HG03135 (cell line): ENCODE measurements around the gene MFN1.
"Not testable (repeated sequence)": the region's sequence is repeated elsewhere in the genome, so short reads cannot be mapped to it uniquely, and the experiment has no call there.

ENCODE experiments used
- ATAC-seq: cut with Tn5 transposase; IDR thresholded peaks from one replicate; pipeline ENCODE4 v1.9.1; 2021; ENCODE audit warnings: mild to moderate bottlenecking, moderate library complexity; ENCODE audit not compliant: unreplicated experiment

MFN1 gene

DNA sequence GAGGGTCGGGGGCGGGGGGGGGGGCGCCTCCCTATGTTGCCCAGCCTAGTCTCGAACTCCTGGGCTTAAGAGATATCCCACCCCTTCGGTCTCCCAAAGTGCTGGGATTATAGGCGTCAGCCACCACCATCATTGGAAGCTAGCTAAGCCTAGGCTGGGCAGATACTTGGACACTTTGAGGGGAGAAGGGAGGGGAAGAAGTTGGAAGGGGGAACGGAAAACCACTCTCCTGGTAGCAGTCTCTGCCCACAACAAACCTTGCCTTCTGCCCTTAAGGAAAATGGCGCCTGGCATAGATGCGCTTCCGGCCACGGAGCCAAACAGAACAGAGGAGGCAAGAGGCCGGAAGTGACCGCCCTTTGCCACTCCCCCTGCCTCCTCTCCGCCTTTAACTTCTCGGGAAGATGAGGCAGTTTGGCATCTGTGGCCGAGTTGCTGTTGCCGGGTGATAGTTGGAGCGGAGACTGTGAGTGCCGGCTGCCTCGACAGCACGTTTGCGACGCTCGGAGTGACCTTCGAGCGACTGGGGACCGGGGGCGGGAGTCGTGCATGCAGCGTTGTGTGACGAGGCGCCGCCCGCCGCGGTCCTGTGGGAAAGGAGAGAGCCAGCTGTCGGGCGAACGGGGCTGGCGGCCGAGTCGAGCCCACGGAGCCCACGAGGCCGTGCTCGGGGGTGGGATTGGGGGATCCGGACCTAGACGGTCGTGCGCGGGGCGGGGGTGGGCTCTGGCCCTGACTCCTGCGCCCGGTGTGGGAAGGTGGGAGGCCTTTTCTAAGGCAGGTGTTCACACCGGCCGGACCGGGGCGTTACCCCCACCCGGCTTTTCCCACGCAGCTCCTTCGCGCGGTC lies at the start of gene MFN1:
Gene MFN1, plus strand, starts transcription at position 365 of the 850 bp plus-strand sequence. CDS start 1,143 bp downstream, outside the sequence.
- ATAC-seq, result peak; percentile 93

DNA sequence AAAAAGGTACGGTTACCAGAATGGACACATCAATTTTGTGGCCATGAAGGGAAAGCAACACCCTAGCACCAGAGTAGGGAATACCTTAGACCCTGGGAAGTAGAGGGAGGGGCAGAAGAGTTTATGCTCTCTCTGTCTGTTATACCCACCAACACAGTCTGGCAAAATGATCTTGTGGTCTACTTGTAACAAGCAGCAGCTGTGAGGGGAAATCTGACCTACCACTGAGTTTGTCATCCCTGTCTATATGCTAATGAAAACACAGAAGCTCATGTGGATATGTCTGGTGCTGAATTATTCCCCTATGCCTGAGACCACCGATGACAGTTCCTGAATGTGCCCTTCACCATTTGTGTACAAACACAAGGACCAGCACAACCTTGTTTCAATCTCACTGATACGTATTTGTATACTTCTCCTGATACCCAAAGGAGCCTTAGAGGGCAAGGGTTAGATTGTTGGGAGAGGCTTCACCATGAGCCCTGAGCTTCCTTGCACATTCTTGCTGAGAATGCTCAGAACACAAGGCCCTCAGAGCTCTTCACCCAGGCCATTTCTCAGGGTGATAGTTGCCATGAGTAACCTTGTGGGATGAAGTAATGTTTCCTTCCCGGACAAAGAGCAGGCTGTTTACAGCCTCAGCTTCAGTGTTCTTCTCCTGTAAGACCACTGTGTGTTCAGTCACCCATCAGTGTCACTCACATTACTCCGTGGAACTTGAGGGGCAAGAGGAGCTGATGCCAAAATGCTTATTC lies 49.4 kb upstream of the MFN1 start:
- ATAC-seq, result no peak

DNA sequence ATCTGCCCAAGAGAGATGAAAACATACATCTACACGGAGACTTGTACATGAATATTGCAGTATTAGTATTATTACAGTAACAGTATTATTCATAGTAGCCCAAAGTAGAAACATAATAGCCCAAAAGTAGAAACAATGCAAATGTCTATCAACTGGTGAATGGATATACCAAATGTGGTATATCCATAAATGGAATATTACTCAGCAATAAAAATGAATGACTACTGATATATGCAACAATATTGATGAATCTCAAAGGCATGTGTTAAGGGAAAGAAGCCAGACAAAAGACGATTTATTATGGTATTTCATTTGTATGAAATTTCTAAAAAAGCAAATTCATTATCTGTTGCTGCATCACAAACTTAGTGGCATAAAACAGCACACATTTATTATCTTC lies 48.2 kb upstream of the MFN1 start:
- no peak for ATAC-seq

DNA sequence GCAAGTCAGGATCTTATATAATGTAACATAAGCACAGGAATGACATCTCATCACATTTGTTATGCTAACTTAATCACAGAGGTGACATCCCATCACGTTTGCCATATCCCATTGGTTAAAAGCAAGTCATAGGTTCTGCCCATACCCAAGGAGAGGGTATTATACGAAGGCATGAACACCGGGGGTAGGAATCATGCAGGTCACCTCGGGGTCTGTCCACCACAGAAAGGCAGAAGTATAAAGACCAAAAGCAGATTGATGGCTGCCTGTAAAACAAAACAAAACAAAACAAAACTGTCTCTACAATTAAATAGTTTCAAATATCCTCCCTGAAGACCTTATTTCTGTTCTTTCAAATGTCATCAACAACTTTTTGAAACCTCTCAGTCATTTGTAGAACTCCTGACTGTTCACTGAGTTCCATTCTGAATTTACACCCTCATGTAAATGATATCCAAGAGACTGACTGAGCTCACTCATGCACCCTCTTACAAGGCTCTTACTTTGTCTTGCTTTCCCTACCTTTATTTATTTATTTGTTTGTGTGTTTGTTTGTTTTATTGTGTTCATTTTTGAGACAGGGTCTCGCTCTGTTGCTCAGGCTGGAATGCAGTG lies 47.4 kb upstream of the MFN1 start:
- no peak for ATAC-seq

DNA sequence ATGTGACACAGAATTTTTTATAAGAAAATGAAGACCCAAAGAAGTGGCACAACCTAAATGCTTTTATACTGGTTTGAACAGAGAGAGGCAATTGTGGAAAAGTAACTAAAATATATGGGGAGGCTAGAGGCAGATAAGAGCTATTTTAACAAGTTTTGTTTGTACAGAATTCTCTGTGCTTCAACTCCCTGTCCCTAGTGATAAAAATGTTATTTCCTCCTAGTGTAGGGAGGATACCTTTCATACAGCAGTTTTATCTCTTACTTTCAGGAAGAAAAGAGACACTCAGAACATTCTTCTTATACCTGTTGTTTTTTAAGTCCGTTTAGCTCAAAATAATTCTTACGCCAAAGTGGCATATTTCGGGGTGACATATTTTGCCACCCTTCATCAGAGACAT lies 45.9 kb upstream of the MFN1 start:
- ATAC-seq, result no peak

DNA sequence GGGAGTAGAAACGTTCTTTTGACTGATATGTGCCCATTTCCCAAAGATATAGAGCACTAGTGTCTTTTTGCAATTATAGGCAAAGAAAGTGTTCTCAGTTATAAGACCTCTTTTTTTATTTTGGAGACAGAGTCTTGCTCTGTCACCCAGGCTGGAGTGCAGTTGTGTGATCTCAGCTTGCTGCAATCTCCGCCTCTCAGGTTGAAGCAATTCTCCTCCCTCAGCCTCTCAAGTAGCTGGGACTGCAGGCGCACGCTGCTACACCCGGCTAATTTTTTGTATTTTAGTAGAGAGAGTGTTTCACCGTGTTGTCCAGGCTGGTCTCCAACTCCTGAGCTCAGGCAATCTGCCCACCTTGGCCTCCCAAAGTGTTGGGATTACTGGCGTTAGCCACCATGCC lies 45.4 kb upstream of the MFN1 start:
- no peak for ATAC-seq

DNA sequence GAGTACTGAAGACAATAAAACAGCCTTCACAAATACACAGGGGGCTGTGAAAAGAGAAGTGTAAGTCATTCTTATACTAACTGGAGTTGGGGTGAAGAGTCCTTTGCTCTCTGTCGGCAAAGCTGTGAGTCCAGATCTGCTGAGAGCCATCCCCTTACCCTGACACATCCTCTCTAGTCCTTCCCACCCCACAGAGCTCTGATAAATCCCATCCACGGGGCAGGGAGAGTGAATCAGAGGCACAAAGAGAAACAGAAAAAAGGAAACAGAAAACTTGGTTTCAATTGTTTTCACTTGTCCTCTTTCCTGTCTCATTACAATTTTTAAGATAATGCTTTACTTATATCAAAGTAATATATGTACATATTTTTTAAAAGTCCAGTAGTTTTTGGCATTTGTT lies 42.9 kb upstream of the MFN1 start:
- no peak for ATAC-seq

DNA sequence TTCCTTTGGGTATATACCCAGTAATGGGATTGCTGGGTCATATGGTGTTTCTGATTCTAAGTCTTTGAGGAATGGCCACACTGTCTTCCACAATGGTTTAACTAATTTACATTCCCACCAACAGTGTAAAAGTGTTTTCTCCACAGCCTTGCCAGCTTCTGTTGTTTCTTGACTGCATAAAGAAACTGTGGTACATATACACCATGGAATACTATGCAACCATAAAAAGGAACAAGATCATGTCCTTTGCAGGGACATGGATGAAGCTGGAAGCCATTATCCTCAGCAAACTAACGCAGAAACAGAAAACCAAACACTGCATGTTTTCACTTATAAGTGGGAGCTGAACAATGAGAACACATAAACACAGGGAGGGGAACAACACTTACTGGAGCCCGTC lies 40.1 kb upstream of the MFN1 start:
- not testable (repeated sequence) for ATAC-seq

DNA sequence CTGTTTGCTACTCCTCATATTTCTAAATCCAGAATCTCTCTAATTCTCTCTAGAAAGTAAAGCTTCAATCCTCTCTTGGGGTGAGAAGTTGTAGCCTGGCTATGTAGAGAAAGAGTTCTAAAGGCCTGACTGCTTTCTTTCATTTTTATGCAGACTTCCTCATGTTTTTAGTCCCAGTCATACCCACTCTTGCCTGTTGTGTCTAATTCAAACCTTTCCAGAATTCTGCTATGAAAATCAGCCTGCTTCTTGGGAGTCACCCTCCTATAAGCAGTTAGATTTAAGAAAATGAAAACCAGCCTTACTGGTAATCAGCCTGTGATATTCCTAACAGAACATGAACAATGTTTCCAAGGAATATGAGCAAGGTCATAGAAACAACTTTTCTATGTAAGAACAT lies 39.5 kb upstream of the MFN1 start:
- no peak for ATAC-seq

DNA sequence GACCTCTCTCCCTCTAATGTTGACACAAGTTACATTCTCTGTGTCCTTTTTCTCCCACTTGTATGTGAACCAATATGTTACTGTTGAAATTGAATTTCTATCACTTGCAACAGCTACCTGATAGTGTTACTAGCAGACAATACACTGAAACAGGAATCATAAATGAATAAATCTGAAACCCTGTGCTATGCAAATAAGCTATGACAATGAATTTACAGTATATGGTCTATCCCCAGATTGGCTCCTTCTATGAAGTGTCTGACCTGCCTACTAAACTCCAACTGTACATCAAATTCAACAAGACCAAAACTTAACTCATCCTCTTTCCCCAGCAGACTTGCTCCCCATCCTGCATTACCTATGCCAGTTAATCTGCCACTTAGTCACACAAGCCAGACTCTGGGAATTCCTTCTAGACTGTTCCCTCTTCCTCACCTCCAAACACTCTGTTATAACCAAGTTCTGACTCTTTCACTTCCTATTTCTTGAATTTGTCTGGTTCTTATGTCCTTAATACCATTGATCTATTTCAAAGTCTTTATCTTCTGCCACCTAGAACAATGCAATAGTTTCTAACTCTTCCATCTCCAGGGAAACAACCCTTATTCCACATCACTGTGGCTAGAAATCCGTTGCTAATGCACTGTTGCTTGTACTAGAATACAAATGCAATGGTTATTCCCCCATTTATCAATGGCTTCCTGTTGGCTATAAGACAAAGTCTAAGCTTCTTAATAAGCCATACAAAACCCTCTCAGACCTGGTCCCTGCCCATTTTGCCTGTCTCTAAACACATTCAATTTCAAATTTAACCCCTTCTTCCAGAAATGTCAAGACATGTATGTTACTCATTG lies 38.1 kb upstream of the MFN1 start:
- peak; percentile 96 for ATAC-seq

DNA sequence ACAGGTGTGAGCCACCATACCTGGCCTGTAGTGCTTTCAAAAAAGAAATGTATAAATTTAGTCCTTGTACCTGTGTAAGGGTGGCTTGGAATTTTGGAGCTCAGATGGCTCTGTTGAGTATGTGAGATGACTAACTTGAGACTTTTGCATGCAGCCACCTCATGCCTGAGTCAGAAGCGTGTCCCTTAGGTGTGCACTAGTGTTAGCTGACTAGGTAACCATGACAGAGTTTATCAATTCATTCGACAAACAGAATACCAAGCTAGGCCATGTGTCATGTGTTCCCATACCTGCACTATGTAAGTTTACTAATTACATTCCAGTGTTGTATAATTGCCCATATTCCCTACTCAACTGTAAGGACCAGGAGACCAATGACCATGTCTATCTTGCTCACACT lies 28.6 kb upstream of the MFN1 start:
- no peak for ATAC-seq

DNA sequence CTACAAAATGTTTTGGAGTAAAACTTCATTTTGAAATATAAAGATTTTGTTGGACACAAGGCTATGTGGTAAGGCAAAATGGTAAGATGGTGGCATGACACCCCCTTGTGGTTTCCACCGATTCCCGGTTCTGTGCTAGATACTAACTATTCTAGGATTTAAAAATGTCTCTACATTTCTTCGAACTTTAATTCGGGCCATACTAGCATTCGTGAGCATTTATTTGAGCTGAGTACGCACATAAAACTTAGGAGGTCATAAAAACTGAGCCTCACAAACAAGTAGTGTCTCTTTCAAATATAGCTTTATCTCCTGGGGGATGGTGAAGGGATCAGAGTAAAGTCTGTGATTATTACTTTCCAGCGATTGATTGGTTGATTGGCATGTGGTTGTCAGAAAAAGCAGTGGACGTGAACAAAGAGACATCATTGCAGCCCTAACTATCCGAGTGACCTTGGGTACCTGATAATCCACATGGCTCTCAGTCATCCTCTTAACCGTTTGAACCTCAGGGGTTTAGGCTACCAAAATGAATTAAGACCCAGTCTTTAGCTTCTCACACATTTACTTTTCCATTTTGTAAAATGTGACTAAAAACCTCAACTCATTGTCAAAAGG lies 25.7 kb upstream of the MFN1 start:
- no peak for ATAC-seq

DNA sequence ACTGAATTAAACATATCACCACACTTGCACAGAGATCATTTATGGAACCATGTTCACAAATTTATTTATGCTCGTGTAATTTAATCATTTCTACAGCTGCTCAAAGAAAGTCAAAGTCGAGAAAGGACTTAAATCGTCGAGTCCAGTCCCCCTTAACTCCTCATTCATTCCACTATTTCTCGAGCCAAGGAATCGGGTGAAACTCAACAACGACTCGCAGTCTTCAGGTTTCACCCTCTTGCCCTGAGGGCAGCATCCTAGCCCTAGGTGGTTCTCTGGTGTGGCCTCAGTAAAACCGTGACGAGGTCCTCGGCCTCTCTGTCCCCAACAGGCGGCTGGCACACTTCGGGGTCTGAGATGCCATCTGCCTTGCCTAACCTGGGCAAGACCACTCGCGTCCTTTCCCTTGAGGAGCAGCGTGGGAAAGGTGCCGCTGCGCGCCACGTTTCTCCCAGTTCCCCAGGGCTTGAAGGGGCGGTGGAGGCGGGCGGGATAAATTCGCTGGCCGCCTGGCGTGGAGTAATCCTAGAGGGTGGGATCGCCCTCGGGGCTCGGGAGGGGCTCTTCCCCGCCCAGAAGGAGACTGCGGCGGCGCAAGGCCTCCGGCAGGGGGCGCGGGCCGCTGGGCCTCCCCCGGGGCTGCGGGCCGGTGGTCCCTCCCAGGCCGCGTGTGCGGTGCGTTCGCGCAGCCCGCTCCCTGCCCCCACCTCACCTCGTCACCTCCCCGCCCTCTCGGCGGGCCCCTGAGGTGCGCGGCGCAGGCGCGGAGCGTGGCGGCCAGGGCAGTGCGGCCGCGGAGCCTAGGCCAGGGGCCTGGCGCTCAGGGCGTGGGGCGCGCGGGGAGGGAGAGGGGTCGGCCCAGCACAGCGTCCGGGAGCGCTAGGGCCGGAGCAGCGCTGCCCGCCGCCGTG lies 25.0 kb upstream of the MFN1 start, which contains the start of gene ZNF639:
Gene ZNF639, plus strand, starts transcription at position 746 of the 911 bp plus-strand sequence. CDS start 5,263 bp downstream, outside the sequence.
- ATAC-seq, result peak; percentile 77

DNA sequence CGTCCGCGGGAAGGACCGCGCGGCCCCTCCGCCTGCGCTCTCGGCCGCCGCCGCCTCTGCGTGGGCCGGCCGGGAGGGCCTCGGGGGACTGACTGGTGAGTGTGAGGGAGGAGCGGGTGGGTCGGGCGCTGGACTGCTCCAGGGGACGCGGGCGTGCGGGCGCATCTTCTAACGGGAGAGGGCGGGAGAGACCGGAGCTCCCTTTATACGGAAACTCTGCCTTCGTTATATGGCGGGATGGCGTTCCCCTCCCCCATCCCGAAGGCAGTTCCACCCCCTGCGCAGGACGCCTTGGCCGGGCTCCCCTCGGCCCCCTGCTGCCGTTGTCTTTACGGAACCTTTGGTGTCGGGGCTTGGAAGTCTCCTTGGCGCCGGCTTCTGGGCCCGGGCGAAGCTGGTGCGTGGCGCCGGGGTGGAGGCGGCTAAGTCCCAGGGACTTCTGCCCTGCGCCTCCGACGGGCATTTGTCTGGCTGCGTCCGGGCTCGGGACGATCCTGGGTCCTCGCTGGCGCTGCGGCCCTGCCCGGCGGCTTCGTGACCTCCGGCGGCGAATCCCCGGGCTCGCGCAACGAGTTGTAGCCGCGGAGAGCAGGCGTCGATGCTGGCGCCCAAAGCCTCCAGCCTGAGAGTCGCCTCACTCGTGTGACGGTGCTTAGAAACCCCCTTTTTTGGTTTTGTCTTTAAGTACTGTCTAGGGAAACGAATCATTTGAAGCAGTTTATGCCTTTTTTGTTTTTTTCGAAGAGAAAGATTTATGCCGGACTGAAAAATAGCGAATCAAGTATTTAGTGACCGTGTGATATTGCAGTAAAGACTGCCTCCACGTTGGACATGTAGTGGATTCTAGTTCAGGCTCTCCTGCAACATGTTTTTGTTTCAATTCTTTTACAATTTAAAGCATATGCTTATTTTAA lies 24.1 kb upstream of the MFN1 start:
- ATAC-seq, result peak; percentile 41

DNA sequence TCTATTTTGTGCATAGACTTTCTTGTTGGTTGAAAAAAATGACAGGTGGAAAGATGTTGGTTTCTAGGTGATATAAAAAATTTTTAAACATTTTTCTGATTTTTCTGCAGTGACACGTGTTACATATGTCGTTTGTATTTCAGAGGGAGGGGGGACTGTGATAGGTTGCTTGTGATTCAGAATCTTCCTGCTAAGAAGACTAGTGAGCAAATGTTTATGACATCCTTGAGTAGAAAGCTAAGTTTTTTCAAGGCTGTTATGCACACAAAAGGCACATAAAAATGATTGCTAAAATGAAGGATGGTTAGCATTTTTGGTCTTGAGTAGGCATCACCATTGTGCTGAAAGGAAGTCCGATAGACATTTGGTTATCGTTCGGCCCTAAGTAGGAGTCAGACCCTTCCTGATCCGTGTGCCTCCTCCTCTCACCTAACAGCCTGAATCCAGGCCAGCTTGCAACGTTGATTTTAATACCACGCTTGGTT lies 23.2 kb upstream of the MFN1 start:
- no peak for ATAC-seq

DNA sequence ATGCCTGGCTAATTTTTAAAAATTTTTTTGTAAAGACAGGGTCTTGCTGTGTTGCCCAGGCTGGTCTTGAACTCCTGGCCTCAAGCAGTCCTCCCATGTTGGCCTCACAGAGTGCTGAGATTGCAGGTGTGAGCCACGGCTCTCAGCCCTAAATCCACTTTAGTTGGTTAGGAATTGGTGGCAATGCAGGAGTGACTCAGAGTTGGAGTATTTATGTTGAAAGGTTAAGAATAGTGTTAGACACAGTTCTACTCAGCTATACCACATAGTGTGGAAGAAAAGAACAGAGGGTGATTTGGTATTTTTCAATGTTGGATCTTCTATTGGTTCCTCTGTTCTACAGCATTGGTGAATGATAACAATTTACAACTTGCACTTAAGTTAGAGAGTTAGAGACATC lies 17.1 kb upstream of the MFN1 start:
- ATAC-seq, result no peak

DNA sequence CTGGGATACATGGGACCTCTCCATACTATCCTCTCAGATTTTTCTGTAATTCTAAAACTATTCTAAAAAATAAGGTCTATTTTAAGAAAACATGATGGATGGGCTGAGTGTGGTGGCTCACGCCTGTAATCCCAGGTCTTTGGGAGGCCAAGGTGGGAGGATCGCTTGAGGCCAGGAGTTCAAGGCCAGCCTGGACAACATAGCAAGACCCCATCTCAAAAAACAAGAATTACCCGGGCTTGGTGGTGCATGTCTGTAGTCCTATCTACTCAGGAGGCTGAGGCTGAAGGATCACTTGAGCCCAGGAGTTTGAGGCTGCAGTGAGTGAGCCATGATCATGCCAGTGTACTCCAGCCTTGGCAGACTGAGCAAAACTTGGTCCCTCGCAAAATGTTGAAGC lies 15.3 kb upstream of the MFN1 start:
- ATAC-seq, result no peak

DNA sequence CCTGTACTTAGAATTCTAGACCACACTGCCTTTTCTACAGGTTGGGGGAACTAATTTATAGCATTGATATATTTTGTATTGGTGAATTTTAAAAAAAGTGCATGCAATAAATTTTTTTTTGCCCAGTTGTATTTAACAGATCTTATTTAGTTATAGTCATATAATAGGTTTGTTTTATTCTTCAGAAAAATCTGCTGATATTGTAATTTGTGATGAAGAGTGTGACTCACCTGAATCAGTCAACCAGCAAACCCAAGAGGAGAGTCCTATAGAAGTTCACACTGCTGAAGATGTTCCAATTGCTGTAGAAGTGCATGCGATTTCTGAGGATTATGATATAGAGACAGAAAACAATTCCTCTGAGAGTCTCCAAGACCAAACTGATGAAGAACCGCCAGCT lies 14.4 kb upstream of the MFN1 start:
- ATAC-seq, result no peak
